ENCODE measurements around the gene LRRC30.

The LRRC30 gene

DNA sequence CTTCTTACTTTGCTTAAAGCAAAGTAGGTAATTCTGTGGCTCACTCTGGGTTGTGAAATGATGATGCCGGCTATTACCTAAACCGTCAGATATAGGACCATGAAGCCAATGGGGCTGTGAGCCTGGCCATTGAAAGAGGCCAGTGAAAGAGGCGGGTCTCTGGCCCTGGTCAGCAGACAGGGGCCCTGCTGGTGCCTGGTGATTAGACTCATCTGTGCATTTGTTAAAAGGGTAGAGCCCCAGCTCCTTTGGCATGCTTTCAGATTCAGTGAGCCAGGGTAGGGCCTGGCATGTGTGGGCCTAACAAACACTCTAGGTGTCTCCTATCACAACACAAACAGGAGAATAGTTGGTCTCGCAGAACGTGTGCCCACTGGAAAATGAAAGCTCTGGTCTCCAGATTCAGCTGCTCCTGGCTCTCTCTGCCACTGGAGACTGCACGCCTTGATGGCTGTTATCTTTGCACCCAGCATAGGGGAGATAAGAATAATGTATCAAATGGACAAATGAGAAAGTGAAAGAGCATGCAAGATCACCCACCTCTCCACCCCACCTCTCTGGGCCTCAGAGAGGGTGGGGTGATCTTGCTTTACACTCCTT lies 6.9 kb downstream of the LRRC30 start:
- no peak for DNase-seq (ENCODE audit: low read depth, low spot score)

DNA sequence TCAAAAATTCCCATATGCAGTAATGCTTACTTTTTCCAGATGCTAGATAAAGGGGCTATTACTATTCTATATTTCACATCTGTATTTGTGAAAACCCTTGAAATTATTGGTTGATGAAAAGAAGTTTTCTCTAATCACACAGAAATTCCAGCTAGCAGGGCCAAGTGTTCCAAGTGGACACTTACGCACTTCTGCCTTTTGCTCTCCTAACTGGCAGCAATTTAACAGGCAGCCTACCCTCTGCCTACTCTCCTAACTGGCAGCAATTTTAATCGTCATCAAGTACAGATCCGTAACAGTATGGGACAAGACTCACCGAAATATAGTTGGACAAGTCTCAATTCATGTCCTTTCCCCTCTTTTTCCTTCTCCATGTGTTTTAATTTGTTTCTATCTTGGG lies 12.0 kb downstream of the LRRC30 start:
- no peak for DNase-seq (ENCODE audit: low read depth, low spot score)

DNA sequence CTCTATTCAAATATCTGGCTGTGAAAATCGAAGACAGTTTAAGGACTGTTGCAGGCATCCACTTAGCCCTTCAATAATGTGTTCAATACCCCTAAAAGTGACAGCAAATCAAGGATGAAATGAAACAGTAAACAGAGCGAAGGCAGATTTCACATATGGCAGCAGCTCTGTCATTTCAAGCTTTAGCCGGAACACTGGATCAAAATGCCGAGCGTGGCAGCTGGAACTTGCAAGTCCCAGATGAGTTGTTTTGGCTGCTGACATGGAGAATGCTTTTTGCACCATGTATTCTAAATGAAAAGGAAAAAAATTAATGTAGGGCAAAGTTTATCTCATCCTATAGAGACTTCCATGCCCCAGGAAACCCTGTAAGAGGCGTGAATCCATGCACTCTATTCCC lies 18.0 kb downstream of the LRRC30 start:
- no peak for DNase-seq (ENCODE audit: low read depth, low spot score)

GRCh38 chr18:7254163-7254562 lies 23.3 kb downstream of the LRRC30 start:
- DNase-seq (ENCODE audit: low read depth, low spot score): no peak

GRCh38 chr18:7255054-7255453 lies 24.2 kb downstream of the LRRC30 start:
- no peak for DNase-seq (ENCODE audit: low read depth, low spot score)

GRCh38 chr18:7255643-7256042 lies 24.8 kb downstream of the LRRC30 start:
- DNase-seq (ENCODE audit: low read depth, low spot score): no peak

- DNase-seq (ENCODE audit: low read depth, low spot score): no peak
Observed at GRCh38 chr18:7256618-7257425, 25.9 kb downstream of the LRRC30 start.

DNA sequence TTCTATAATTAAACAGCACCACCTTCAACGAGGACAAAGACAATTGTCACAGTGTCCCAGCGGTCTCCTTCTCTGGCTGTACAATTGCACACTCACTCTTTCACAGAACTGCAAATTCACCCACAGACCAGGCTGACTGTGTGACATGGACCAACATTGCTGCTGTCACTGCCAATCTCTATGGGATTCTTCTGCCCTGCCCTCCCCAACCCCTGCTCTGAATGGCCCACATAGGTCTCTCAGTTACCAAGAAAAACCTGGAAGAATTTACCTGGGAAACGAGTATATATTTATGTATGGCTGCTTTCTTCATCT lies 26.5 kb downstream of the LRRC30 start:
- DNase-seq (ENCODE audit: low read depth, low spot score): no peak

DNA sequence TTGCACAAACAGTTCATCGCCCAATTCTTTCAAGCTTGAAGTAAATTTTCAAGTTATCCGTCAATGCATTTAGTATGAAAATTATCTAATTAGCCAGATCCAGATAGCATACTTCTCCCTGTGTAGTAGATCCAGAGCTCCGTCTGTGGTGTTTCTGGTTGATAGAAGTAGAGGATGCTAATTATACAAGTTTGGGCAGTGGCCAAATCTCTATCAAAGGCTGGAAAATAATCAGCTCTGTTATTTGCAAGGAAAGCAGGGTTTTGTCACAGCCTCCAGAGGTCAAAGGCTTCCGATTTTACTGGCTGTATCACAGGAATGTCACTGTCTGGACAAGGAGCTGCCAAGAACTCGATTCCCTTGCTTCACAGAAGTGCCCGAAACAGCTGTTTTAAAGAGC lies 28.6 kb downstream of the LRRC30 start:
- DNase-seq (ENCODE audit: low read depth, low spot score): no peak

- DNase-seq (ENCODE audit: low read depth, low spot score): no peak
Observed at GRCh38 chr18:7261199-7261598, 30.3 kb downstream of the LRRC30 start.

DNA sequence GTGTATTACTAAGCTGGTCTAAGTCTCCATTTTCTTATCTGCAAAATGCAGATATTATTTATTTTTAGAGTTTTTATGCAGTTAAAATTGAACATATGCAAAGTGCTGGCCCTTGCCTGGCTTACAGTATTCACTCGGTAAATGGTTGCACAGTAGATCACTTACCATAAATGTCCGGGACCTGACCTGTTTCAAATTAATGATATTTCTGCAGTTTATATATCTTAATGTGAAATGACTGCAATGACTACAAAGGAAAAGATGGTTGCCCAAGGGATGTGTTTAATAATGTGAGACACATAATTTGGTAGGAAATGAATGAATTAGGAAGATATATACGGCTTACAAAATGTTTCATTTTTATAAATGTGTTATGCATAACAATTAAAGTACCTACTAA lies 37.1 kb downstream of the LRRC30 start:
- DNase-seq (ENCODE audit: low read depth, low spot score): no peak

- no peak for DNase-seq (ENCODE audit: low read depth, low spot score)
Observed at GRCh38 chr18:7269942-7270341, 39.1 kb downstream of the LRRC30 start.

GRCh38 chr18:7272311-7273049 lies 41.6 kb downstream of the LRRC30 start:
- no peak for DNase-seq (ENCODE audit: low read depth, low spot score)

- no peak for DNase-seq (ENCODE audit: low read depth, low spot score)
Observed at GRCh38 chr18:7273301-7273921, 42.5 kb downstream of the LRRC30 start.

GRCh38 chr18:7281579-7281978 lies 50.7 kb downstream of the LRRC30 start:
- DNase-seq (ENCODE audit: low read depth, low spot score): no peak
